ENCODE data around the gene SKOR1. TPM values are rescaled to one million over a fixed set of nuclear protein-coding genes. Genes with fewer than 3 reads are reported as not detected.

The SKOR1 gene
- total and polyA plus RNA-seq, 2 experiments from 2014 or later: 0.23 to 0.52 TPM

DNA sequence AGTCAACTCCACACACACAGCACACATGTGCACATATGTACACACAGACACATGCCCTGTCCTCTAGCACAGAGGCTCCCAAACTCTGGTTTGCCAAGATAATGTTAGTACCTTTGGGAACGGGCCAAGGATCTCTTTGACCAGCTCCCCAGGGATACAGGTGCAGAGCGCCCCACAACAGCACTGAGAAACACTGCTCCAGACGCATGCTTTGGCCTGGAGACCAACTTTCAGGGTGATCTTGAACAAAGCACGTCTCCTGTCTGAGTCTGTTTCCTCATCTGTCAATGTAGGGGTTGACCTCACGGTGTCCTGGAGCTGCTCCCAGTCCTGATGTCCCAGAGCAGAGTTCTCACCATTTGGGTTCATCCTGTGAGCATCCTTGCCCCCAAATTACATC is 15.9 kb upstream of the SKOR1 start:
- WGBS (ENCODE audit: low lambda C conversion rate, missing lambda C conversion rate): 89% methylated on average over 5 of the region's 5 CpGs
- no peak overlapping the region for H3K4me2 ChIP-seq

DNA sequence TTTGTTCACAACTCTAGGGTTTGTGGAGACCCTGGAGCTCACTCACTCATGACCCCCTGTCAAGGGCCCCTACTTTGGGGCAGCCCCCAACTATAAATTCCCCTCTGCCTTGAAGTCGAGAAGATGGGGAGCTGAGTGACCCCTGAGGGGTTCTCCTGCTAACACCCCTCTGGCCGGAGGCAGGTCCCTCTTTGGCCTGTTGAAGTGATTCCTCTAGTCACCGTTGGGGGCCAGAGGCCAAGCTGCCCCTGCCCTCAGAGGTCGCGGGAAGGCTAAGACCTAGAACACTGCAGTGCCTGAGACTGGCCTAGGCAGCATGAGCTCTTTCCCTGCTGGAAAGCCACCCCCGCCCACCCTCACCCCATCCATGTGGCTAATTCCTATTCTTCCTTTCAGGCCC is 15.4 kb upstream of the SKOR1 start:
- Histone ChIP-seq H3K9me3 (ENCODE audit: low read depth) (no peaks in the 10 kb centered on the region), H3K4me2 (no peak overlapping the region), H3K27ac (no peak overlapping the region), H3K79me2 (no peaks in the 10 kb centered on the region), H2AFZ (no peak overlapping the region), H3K9me2 (replicated peaks; ENCODE audit: insufficient read depth) (no peaks in the 10 kb centered on the region), H3K27me3 (no peaks in the 10 kb centered on the region), H4K20me1 (ENCODE audit: insufficient read depth, poor library complexity, severe bottlenecking) (no peaks in the 10 kb centered on the region), H3K36me3 (replicated peaks; ENCODE audit: insufficient read depth, low read depth) (no peaks in the 10 kb centered on the region), H3K4me3 (no peak overlapping the region), H3K4me1 (ENCODE audit: insufficient read depth) (no peaks in the 10 kb centered on the region)
- TF ChIP-seq, protein P1, sequence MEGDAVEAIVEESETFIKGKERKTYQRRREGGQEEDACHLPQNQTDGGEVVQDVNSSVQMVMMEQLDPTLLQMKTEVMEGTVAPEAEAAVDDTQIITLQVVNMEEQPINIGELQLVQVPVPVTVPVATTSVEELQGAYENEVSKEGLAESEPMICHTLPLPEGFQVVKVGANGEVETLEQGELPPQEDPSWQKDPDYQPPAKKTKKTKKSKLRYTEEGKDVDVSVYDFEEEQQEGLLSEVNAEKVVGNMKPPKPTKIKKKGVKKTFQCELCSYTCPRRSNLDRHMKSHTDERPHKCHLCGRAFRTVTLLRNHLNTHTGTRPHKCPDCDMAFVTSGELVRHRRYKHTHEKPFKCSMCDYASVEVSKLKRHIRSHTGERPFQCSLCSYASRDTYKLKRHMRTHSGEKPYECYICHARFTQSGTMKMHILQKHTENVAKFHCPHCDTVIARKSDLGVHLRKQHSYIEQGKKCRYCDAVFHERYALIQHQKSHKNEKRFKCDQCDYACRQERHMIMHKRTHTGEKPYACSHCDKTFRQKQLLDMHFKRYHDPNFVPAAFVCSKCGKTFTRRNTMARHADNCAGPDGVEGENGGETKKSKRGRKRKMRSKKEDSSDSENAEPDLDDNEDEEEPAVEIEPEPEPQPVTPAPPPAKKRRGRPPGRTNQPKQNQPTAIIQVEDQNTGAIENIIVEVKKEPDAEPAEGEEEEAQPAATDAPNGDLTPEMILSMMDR (IDR thresholded peaks at IDR 0.05; ENCODE audit: poor library complexity): no peak
- no peak for TF ChIP-seq EZH2 (IDR thresholded peaks at IDR 0.05; ENCODE audit: borderline replicate concordance)
- no peak for TF ChIP-seq EZH2phosphoT487 (IDR thresholded peaks at IDR 0.05; ENCODE audit: low read depth, severe bottlenecking, unreplicated experiment)
- no peak for DNase-seq (ENCODE audit: low spot score)
- 94% methylated on average over 6 of the region's 6 CpGs for WGBS (ENCODE audit: low lambda C conversion rate, missing lambda C conversion rate)

More for the DNA sequence above, 15.9 kb upstream of the SKOR1 start:
- H3K79me2 ChIP-seq: no peaks in the 10 kb centered on the region
- no peaks in the 10 kb centered on the region for H3K9me2 ChIP-seq (replicated peaks; ENCODE audit: insufficient read depth)
- TF ChIP-seq EZH2 (IDR thresholded peaks at IDR 0.05; ENCODE audit: borderline replicate concordance) (no peak), EZH2phosphoT487 (IDR thresholded peaks at IDR 0.05; ENCODE audit: low read depth, severe bottlenecking, unreplicated experiment) (no peak)
- TF ChIP-seq, protein P1 (IDR thresholded peaks at IDR 0.05; ENCODE audit: poor library complexity): no peak
- H3K9me3 ChIP-seq (ENCODE audit: low read depth): no peaks in the 10 kb centered on the region
- H3K27ac ChIP-seq: no peak overlapping the region
- H3K27me3 ChIP-seq: no peaks in the 10 kb centered on the region
- DNase-seq (ENCODE audit: low spot score): no peak
- H3K4me3 ChIP-seq: no peak overlapping the region
- H4K20me1 ChIP-seq (ENCODE audit: insufficient read depth, poor library complexity, severe bottlenecking): no peaks in the 10 kb centered on the region
- no peaks in the 10 kb centered on the region for H3K36me3 ChIP-seq (replicated peaks; ENCODE audit: insufficient read depth, low read depth)
- H2AFZ ChIP-seq: no peak overlapping the region
- no peaks in the 10 kb centered on the region for H3K4me1 ChIP-seq (ENCODE audit: insufficient read depth)

DNA sequence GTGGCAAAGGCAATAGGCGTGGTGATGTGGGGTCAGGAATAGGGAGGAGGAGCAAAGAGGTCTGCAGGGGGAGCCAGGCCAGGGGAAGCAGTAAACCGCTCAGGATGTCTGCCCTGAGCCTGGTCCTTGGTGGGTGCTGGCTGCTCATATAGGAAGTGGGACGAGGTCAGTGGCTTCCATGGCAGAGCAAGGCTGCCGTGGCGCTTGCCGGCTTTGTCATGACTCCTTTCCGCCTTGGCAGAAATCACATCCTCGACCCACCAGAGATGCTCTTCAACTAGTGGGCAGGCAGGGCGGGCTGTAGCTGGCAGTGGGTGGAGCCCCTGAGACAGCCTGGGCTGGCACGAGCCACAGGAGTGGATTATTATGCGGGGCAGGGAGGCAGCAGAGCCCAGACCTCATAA is 13.1 kb upstream of the SKOR1 start:
- Histone ChIP-seq H3K9me2 (replicated peaks; ENCODE audit: insufficient read depth) (no peaks in the 10 kb centered on the region), H3K9me3 (ENCODE audit: low read depth) (no peaks in the 10 kb centered on the region), H2AFZ (no peak overlapping the region), H3K4me1 (ENCODE audit: insufficient read depth) (no peaks in the 10 kb centered on the region), H3K27me3 (peaks cover 4% of the 10 kb centered on the region), H3K27ac (no peak overlapping the region), H4K20me1 (ENCODE audit: insufficient read depth, poor library complexity, severe bottlenecking) (no peaks in the 10 kb centered on the region), H3K4me2 (no peak overlapping the region), H3K4me3 (no peak overlapping the region), H3K36me3 (replicated peaks; ENCODE audit: insufficient read depth, low read depth) (no peaks in the 10 kb centered on the region), H3K79me2 (no peaks in the 10 kb centered on the region)
- TF ChIP-seq EZH2phosphoT487 (IDR thresholded peaks at IDR 0.05; ENCODE audit: low read depth, severe bottlenecking, unreplicated experiment) (no peak), EZH2 (IDR thresholded peaks at IDR 0.05; ENCODE audit: borderline replicate concordance) (no peak)
- TF ChIP-seq, protein P1 (IDR thresholded peaks at IDR 0.05; ENCODE audit: poor library complexity): no peak
- no peak for DNase-seq (ENCODE audit: low spot score)
- WGBS (ENCODE audit: low lambda C conversion rate, missing lambda C conversion rate): 84% methylated on average over 11 of the region's 11 CpGs
